GM23338 (cell line): ENCODE results near the gene NEMP2. TPM values are rescaled to one million over a fixed set of nuclear protein-coding genes. Genes with fewer than 3 reads are reported as not detected.

Source experiments
- ATAC-seq: fragments of 200-7000 bp; cut with Tn5 transposase; 3 replicates; pipeline ENCODE4 v1.9.1; 2020
- DNase-seq: peaks from one replicate; pipeline ENCODE4 v3.0.0-alpha.2; 2015; ENCODE audit warnings: low spot score
- H2AFZ ChIP-seq: fragments of 200-600 bp; sonication (generic); 2 replicates; pipeline ENCODE4 v1.8.0; 2016; ENCODE audit warnings: antibody characterized with exemption, mild to moderate bottlenecking, moderate library complexity
- H3F3A ChIP-seq: fragments of 200-600 bp; sonication (generic); replicated peaks from 2 replicates; pipeline ENCODE4 v1.8.0; 2017; ENCODE audit warnings: antibody characterized with exemption, mixed run types, low read depth
- H3K27ac ChIP-seq: fragments of 200-600 bp; sonication (generic); 2 replicates; pipeline ENCODE4 v1.6.1; 2016; ENCODE audit warnings: low read depth
- H3K27me3 ChIP-seq: fragments of 200-600 bp; sonication (generic); 2 replicates; pipeline ENCODE4 v1.8.0; 2016; ENCODE audit warnings: mild to moderate bottlenecking, mixed run types, moderate library complexity; ENCODE audit not compliant: insufficient read depth
- H3K36me3 ChIP-seq: fragments of 200-600 bp; sonication (generic); 2 replicates; pipeline ENCODE4 v1.8.0; 2016; ENCODE audit warnings: mild to moderate bottlenecking; ENCODE audit not compliant: insufficient read depth
- H3K4me1 ChIP-seq: fragments of 200-600 bp; sonication (generic); 2 replicates; pipeline ENCODE4 v1.8.0; 2016; ENCODE audit warnings: mild to moderate bottlenecking, moderate library complexity; ENCODE audit not compliant: insufficient read depth
- H3K4me2 ChIP-seq: fragments of 200-600 bp; sonication (generic); 2 replicates; pipeline ENCODE4 v1.7.1; 2017; ENCODE audit warnings: mixed run types
- H3K4me3 ChIP-seq: fragments of 200-600 bp; sonication (generic); 2 replicates; pipeline ENCODE4 v1.6.1; 2016; ENCODE audit warnings: mixed run types
- H3K79me2 ChIP-seq: fragments of 200-600 bp; sonication (generic); replicated peaks from 2 replicates; pipeline ENCODE4 v1.8.0; 2017; ENCODE audit warnings: mild to moderate bottlenecking; ENCODE audit not compliant: insufficient read depth
- H3K9me2 ChIP-seq: fragments of 200-600 bp; sonication (generic); 2 replicates; pipeline ENCODE4 v1.8.0; 2017; ENCODE audit not compliant: insufficient read depth
- H4K20me1 ChIP-seq: fragments of 200-600 bp; sonication (generic); replicated peaks from 2 replicates; pipeline ENCODE4 v1.8.0; 2017; ENCODE audit warnings: mild to moderate bottlenecking; ENCODE audit not compliant: insufficient read depth
- H3K27ac Mint-ChIP-seq: 2 replicates; pipeline ENCODE4 v1.8.0; 2020; ENCODE audit warnings: inconsistent platforms, mild to moderate bottlenecking, moderate library complexity, mixed read lengths
- H3K27me3 Mint-ChIP-seq: 3 replicates; pipeline ENCODE4 v1.8.0; 2022; ENCODE audit warnings: low read depth, mild to moderate bottlenecking, moderate library complexity, mixed read lengths, inconsistent platforms; ENCODE audit not compliant: insufficient read depth, poor library complexity
- H3K36me3 Mint-ChIP-seq: 3 replicates; pipeline ENCODE4 v1.8.0; 2021; ENCODE audit warnings: low read depth, mild to moderate bottlenecking, inconsistent platforms, moderate library complexity, mixed read lengths
- H3K4me1 Mint-ChIP-seq: 3 replicates; pipeline ENCODE4 v1.8.0; 2020; ENCODE audit warnings: mild to moderate bottlenecking, inconsistent platforms, mixed read lengths
- H3K4me3 Mint-ChIP-seq: 3 replicates; pipeline ENCODE4 v1.8.0; 2021; ENCODE audit warnings: moderate library complexity, mild to moderate bottlenecking, inconsistent platforms, mixed read lengths
- H3K9me3 Mint-ChIP-seq: 3 replicates; pipeline ENCODE4 v1.8.0; 2020; ENCODE audit warnings: moderate library complexity, mild to moderate bottlenecking, inconsistent platforms, mixed read lengths
- CTCF ChIP-seq, 2 experiments: fragments of 200-600 bp in 1 of 2; sonication (generic) in 1 of 2; conservative IDR thresholded peaks; 2 replicates each; pipeline versions ENCODE4 v1.5.1 to v1.6.1; 2016 to 2017; ENCODE audit warnings: antibody characterized with exemption in 2 of 2, low read depth in 2 of 2, mild to moderate bottlenecking in 2 of 2, moderate library complexity in 1 of 2
- JUNB ChIP-seq: IDR thresholded peaks from one replicate; pipeline ENCODE4 v1.6.1; 2016; ENCODE audit warnings: antibody characterized with exemption; ENCODE audit not compliant: unreplicated experiment
- NANOG ChIP-seq: IDR thresholded peaks from 2 replicates; pipeline ENCODE4 v1.6.1; 2016; ENCODE audit warnings: antibody characterized with exemption, borderline replicate concordance
- REST ChIP-seq: IDR thresholded peaks from one replicate; pipeline ENCODE4 v1.6.1; 2018; ENCODE audit warnings: antibody characterized with exemption; ENCODE audit not compliant: unreplicated experiment
- ZNF114 ChIP-seq: fragments of 250-450 bp; sonication (Bioruptor Pico); IDR thresholded peaks from 2 replicates; pipeline ENCODE4 v1.5.0; 2020; ENCODE audit warnings: mild to moderate bottlenecking, moderate library complexity
- ZNF331 ChIP-seq: fragments of 250-450 bp; sonication (Bioruptor Pico); IDR thresholded peaks from 2 replicates; pipeline ENCODE4 v1.5.0; 2020; ENCODE audit warnings: low read depth, mild to moderate bottlenecking, moderate library complexity
- polyA plus RNA-seq: library from polyadenylated mRNA; unstranded; fragments of >200 nt; fragmentation: Nextera tagmentation; extraction: Ambion mirVana; gene quantifications from 2 replicates; pipeline ENCODE4 v1.2.1, GENCODE V29; 2016
- total RNA-seq: library from RNA; depleted of rRNA; stranded (reverse); fragments of >200 nt; shearing (Covaris generic); gene quantifications from 2 replicates; pipeline ENCODE4 v1.2.3, GENCODE V29; 2014

The NEMP2 gene
- total and polyA plus RNA-seq, 2 experiments from 2014 or later = 1.2 to 4.0 TPM

GRCh38 chr2:190532581-190532980 is 1.9 kb downstream of the NEMP2 start (continued):
- no peak for TF ChIP-seq ZNF114 (CRISPR knock-in tag)

- Histone ChIP-seq H3K4me1 (peaks cover 13% of the 10 kb centered on the region), H4K20me1 (no peaks in the 10 kb centered on the region), H3F3A (peaks cover 4% of the 10 kb centered on the region; the same call in 1 of the 2 replicates), H3K4me3 (no peak overlapping the region), H3K4me2 (no peak overlapping the region), H2AFZ (no peak overlapping the region), H3K9me2 (no peaks in the 10 kb centered on the region), H3K27ac (no peak overlapping the region; the same call in 1 of the 2 replicates), H3K27me3 (no peaks in the 10 kb centered on the region), H3K36me3 (no peaks in the 10 kb centered on the region), H3K79me2 (no peaks in the 10 kb centered on the region)
- TF ChIP-seq REST (no peak), JUNB (no peak), NANOG (no peak), CTCF (conservative IDR thresholded peaks at IDR 0.05; ENCODE audit: low read depth in 2 of 2) (no peak), ZNF114 (CRISPR knock-in tag) (no peak), ZNF331 (no peak)
- ATAC-seq (no peak), DNase-seq (no peak)
- Mint-ChIP-seq H3K4me1 (peaks cover 25% of the 10 kb centered on the region), H3K27ac (no peak overlapping the region), H3K27me3 (peaks cover 6% of the 10 kb centered on the region), H3K9me3 (no peaks in the 10 kb centered on the region), H3K4me3 (no peak overlapping the region), H3K36me3 (no peaks in the 10 kb centered on the region; the same call in 1 of the 3 replicates)
These were observed 4.1 kb downstream of the NEMP2 start for GRCh38 chr2:190530248-190530900.
